Hepatocyte (in vitro differentiated cells): ENCODE measurements around the gene PHKG2. TPM values are rescaled to one million over a fixed set of nuclear protein-coding genes. Genes with fewer than 3 reads are reported as not detected.
"Not testable (repeated sequence)": the region's sequence is repeated elsewhere in the genome, so short reads cannot be mapped to it uniquely, and the experiment has no call there.

Experiments used
- DNase-seq: peaks from one replicate; pipeline ENCODE4 v3.0.0-alpha.2; 2016; ENCODE audit warnings: low spot score
- H2AFZ ChIP-seq: fragments of 200-600 bp; sonication (generic); 2 replicates; pipeline ENCODE4 v1.6.0; 2016; ENCODE audit warnings: antibody characterized with exemption, mild to moderate bottlenecking
- H3K27ac ChIP-seq: fragments of 200-600 bp; sonication (generic); 2 replicates; pipeline ENCODE4 v1.5.1; 2016; ENCODE audit warnings: mild to moderate bottlenecking
- H3K27me3 ChIP-seq: fragments of 200-600 bp; sonication (generic); 2 replicates; pipeline ENCODE4 v1.6.1; 2016
- H3K36me3 ChIP-seq: fragments of 200-600 bp; sonication (generic); replicated peaks from 2 replicates; pipeline ENCODE4 v1.5.1; 2016; ENCODE audit warnings: low read depth; ENCODE audit not compliant: insufficient read depth
- H3K4me1 ChIP-seq: fragments of 200-600 bp; sonication (generic); 2 replicates; pipeline ENCODE4 v1.5.1; 2016; ENCODE audit warnings: mild to moderate bottlenecking, moderate library complexity; ENCODE audit not compliant: insufficient read depth
- H3K4me2 ChIP-seq: fragments of 200-600 bp; sonication (generic); 2 replicates; pipeline ENCODE4 v1.6.0; 2016
- H3K4me3 ChIP-seq: fragments of 200-600 bp; sonication (generic); 2 replicates; pipeline ENCODE4 v1.5.1; 2016; ENCODE audit warnings: mild to moderate bottlenecking
- H3K79me2 ChIP-seq: fragments of 200-600 bp; sonication (generic); 2 replicates; pipeline ENCODE4 v1.6.0; 2017; ENCODE audit warnings: mild to moderate bottlenecking
- H3K9me2 ChIP-seq: fragments of 200-600 bp; sonication (generic); replicated peaks from 2 replicates; pipeline ENCODE4 v1.6.0; 2017; ENCODE audit warnings: mild to moderate bottlenecking; ENCODE audit not compliant: insufficient read depth
- H3K9me3 ChIP-seq: fragments of 200-600 bp; sonication (generic); 2 replicates; pipeline ENCODE4 v1.5.1; 2016; ENCODE audit warnings: low read depth, mild to moderate bottlenecking
- H4K20me1 ChIP-seq: fragments of 200-600 bp; sonication (generic); 2 replicates; pipeline ENCODE4 v1.6.0; 2016; ENCODE audit warnings: mild to moderate bottlenecking; ENCODE audit not compliant: insufficient read depth, poor library complexity, severe bottlenecking
- CTCF ChIP-seq: fragments of 200-600 bp; sonication (generic); IDR thresholded peaks from 2 replicates; pipeline ENCODE4 v1.5.1; 2016; ENCODE audit warnings: antibody characterized with exemption, mild to moderate bottlenecking; ENCODE audit not compliant: poor library complexity
- EZH2 ChIP-seq: fragments of 200-600 bp; sonication (generic); IDR thresholded peaks from 2 replicates; pipeline ENCODE4 v1.6.1; 2016; ENCODE audit warnings: antibody characterized with exemption, mild to moderate bottlenecking, borderline replicate concordance
- EZH2phosphoT487 ChIP-seq: fragments of 200-600 bp; sonication (generic); IDR thresholded peaks from one replicate; pipeline ENCODE4 v1.6.1; 2018; ENCODE audit warnings: antibody characterized with exemption, mild to moderate bottlenecking, low read depth, moderate library complexity; ENCODE audit not compliant: unreplicated experiment, severe bottlenecking
- WGBS: methylation state at CpG from one replicate; pipeline ENCODE4 v1.1.6; 2016; ENCODE audit warnings: low lambda C conversion rate; ENCODE audit errors: missing lambda C conversion rate; 5-methylcytosine and 5-hydroxymethylcytosine counted together
- polyA plus RNA-seq: library from polyadenylated mRNA; unstranded; fragments of >200 nt; fragmentation: Nextera tagmentation; extraction: Ambion mirVana; gene quantifications from 2 replicates; pipeline ENCODE4 v1.2.1, GENCODE V29; 2016
- total RNA-seq: library from RNA; depleted of rRNA; stranded (reverse); fragments of >200 nt; gene quantifications from 2 replicates; pipeline ENCODE4 v1.2.3, GENCODE V29; 2014

Gene PHKG2
- total and polyA plus RNA-seq, 2 experiments from 2014 or later, result 28.0 to 39.5 TPM

- no peaks in the 10 kb centered on the region for H3K9me3 ChIP-seq
- no peaks in the 10 kb centered on the region for H3K9me2 ChIP-seq
- peaks cover 61% of the 10 kb centered on the region for H3K79me2 ChIP-seq
- 75% methylated on average over 9 of the region's 9 CpGs for WGBS
- peak; percentile 23 for DNase-seq
- peak overlapping the region; percentile 99 for H3K27ac ChIP-seq
- no peak overlapping the region for H2AFZ ChIP-seq
- H3K27me3 ChIP-seq, result no peaks in the 10 kb centered on the region
- TF ChIP-seq EZH2phosphoT487 (no peak), CTCF (no peak), EZH2 (no peak)
- no peak overlapping the region for H3K4me3 ChIP-seq
- no peaks in the 10 kb centered on the region for H3K36me3 ChIP-seq
- peaks cover 42% of the 10 kb centered on the region for H4K20me1 ChIP-seq
- H3K4me1 ChIP-seq, result peaks cover 22% of the 10 kb centered on the region
- H3K4me2 ChIP-seq, result peak overlapping the region; percentile 95
These were observed 47.7 kb upstream of the PHKG2 start for GRCh38 chr16:30700491-30700890.

GRCh38 chr16:30700971-30701370, 47.3 kb upstream of the PHKG2 start:
- DNase-seq, result no peak
- H3K4me3 ChIP-seq, result no peak overlapping the region
- H4K20me1 ChIP-seq, result peaks cover 42% of the 10 kb centered on the region
- H3K27me3 ChIP-seq, result no peaks in the 10 kb centered on the region
- no peak for TF ChIP-seq CTCF
- TF ChIP-seq EZH2, result no peak
- TF ChIP-seq EZH2phosphoT487, result no peak
- peaks cover 65% of the 10 kb centered on the region for H3K79me2 ChIP-seq
- no peaks in the 10 kb centered on the region for H3K9me3 ChIP-seq
- H3K4me1 ChIP-seq, result peaks cover 22% of the 10 kb centered on the region
- H3K4me2 ChIP-seq, result peak overlapping the region; percentile 95
- WGBS, result 91% methylated on average over 5 of the region's 5 CpGs
- no peaks in the 10 kb centered on the region for H3K9me2 ChIP-seq
- H3K27ac ChIP-seq, result peak overlapping the region; percentile 99
- H2AFZ ChIP-seq, result no peak overlapping the region
- peaks cover under 1% of the 10 kb centered on the region for H3K36me3 ChIP-seq

- not testable (repeated sequence) for H3K9me2 ChIP-seq, H3K27me3 ChIP-seq, H2AFZ ChIP-seq, H3K9me3 ChIP-seq, H3K36me3 ChIP-seq, H3K27ac ChIP-seq, H3K4me2 ChIP-seq, H3K4me3 ChIP-seq, DNase-seq
- Histone ChIP-seq H3K4me1 (peaks cover 15% of the 10 kb centered on the region), H4K20me1 (peaks cover 42% of the 10 kb centered on the region), H3K79me2 (peaks cover 76% of the 10 kb centered on the region)
- 96% methylated on average over 12 of the region's 12 CpGs for WGBS
These were observed 45.2 kb upstream of the PHKG2 start for GRCh38 chr16:30703071-30703470.

- H3K4me3 ChIP-seq, result no peak overlapping the region
- peaks cover 15% of the 10 kb centered on the region for H3K4me1 ChIP-seq
- H3K9me2 ChIP-seq, result no peaks in the 10 kb centered on the region
- no peak for DNase-seq
- H3K79me2 ChIP-seq, result peaks cover 75% of the 10 kb centered on the region
- peaks cover 8% of the 10 kb centered on the region for H3K36me3 ChIP-seq
- no peaks in the 10 kb centered on the region for H3K27me3 ChIP-seq
- WGBS, result 95% methylated on average over 10 of the region's 10 CpGs
- H2AFZ ChIP-seq, result no peak overlapping the region
- H3K4me2 ChIP-seq, result no peak overlapping the region
- H4K20me1 ChIP-seq, result peaks cover 41% of the 10 kb centered on the region
- TF ChIP-seq EZH2phosphoT487 (no peak), CTCF (no peak)
- no peak overlapping the region for H3K27ac ChIP-seq
- H3K9me3 ChIP-seq, result no peaks in the 10 kb centered on the region
These were observed 44.3 kb upstream of the PHKG2 start for GRCh38 chr16:30703971-30704370.
